AG09309 (cell line): ENCODE measurements around the gene KRT80.
A peak's percentile ranks its signal among the peaks of the same experiment; 100 is the strongest.

Experiments
- DNase-seq: peaks from one replicate; pipeline ENCODE4 v3.0.0-alpha.2; 2010; ENCODE audit warnings: low read depth
- H3K4me3 ChIP-seq: 2 replicates; pipeline ENCODE4 v1.5.1; 2011; ENCODE audit warnings: mild to moderate bottlenecking, low read depth, low read length, moderate library complexity; ENCODE audit not compliant: control insufficient read depth
- TF ChIP-seq, protein P1 (sequence below): IDR thresholded peaks from 2 replicates; pipeline ENCODE4 v1.5.1; 2011; ENCODE audit warnings: mild to moderate bottlenecking, low read depth, low read length, inconsistent platforms; ENCODE audit not compliant: insufficient read depth, control insufficient read depth; ENCODE audit errors: missing control alignments

Gene KRT80

DNA sequence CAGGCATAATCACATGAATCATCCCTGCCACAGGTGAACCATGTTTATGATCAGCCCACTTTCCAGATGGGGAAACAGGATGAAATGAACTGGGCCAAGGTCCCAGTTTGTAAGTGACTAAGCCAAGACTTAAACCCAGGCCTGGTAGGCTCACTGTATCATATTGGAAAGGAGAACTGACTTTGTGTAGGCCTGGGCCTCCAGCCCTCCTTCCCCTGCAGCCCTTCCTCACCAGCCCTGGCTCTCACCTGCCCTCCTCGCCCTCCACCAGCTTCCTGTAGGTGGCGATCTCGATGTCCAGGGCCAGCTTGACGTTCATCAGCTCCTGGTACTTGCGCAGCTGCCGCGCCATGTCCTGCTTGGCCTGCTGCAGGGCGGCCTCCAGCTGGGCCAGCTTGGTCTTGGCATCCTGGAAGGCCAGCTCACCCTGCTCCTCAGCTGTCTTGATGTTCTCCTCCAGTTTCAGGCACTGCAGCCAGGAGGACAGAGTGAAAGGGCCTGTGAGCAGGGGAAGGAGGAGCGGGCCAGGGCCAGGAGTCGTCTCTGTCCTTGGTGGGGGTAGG is 19.8 kb downstream of the KRT80 start:
- H3K4me3 ChIP-seq = no peak overlapping the region
- no peak for DNase-seq
- TF ChIP-seq, protein P1, sequence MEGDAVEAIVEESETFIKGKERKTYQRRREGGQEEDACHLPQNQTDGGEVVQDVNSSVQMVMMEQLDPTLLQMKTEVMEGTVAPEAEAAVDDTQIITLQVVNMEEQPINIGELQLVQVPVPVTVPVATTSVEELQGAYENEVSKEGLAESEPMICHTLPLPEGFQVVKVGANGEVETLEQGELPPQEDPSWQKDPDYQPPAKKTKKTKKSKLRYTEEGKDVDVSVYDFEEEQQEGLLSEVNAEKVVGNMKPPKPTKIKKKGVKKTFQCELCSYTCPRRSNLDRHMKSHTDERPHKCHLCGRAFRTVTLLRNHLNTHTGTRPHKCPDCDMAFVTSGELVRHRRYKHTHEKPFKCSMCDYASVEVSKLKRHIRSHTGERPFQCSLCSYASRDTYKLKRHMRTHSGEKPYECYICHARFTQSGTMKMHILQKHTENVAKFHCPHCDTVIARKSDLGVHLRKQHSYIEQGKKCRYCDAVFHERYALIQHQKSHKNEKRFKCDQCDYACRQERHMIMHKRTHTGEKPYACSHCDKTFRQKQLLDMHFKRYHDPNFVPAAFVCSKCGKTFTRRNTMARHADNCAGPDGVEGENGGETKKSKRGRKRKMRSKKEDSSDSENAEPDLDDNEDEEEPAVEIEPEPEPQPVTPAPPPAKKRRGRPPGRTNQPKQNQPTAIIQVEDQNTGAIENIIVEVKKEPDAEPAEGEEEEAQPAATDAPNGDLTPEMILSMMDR = peak; percentile 44

DNA sequence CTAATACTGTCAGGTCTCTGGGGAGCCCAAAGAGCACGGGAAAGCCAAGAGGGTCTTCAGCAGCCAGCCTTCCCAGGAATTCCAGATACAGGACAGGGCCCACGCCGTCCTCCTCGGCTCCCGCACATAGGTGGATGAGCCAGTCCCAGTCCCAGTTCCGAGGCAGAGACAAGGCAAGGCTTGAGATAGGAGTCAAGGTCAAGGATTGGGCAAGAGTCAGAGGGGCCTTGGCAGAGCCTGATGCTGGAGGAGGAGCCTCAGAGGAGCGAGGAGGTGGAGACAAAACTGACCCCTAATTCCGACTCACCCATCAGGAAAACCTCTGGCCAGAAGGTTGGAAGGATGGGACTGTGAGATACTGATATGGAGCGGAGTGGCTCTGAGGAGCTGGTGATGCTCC is 21.0 kb downstream of the KRT80 start:
- DNase-seq = no peak
- TF ChIP-seq, protein P1 = no peak
- no peak overlapping the region for H3K4me3 ChIP-seq

DNA sequence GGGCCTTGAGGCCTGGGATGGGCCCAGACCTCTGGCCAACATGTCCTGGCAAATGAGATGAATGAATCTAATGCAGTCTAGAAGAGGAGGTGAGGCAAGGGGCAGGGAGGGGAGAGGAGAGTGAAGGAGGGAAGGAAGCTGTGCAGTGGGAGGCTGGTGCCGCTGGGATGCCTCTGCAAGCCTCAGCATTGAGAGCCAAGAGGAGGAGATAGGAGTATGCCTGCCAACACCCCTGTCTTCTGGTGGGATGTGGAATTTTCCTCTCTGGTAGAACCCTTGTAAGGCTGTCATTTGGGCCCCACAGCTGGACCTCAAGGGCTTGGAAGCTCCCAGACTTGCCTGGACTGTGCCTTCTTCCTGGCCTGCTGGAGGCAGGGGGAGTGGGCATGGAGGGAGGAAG is 21.9 kb downstream of the KRT80 start:
- TF ChIP-seq, protein P1 = no peak
- no peak overlapping the region for H3K4me3 ChIP-seq
- no peak for DNase-seq

DNA sequence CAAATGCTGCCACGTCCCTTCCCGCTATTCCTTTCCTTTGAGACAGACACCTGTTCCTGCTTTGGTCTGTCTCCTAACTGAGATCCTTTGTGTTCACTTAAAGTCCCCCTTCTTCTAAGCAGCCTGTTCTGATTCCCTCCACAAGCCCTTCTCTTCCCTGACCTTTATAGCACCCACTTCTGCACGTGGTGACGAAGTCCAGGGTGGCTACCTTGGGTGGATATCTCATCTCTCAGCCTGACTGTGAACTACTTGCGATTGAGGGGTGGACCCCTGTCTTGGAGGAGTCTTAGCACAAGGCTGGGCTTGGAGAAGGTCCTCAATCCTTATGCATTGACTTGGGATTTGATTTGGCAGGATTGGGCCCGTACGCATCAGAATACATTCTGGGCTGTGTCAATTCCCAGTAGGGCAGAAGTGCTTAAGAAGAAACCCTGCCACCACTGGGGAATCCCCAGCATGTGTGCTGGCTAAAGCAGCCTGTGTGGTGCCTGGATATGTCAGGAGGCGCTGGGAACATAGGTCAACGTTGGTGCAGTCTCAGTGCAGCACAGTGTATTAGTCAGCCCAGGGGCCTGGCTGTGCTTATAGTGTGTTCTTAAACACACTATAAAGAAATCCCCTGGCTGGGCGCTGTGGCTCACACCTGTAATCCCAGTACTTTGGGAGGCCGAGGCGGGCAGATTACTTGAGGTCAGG is 23.6 kb downstream of the KRT80 start:
- no peak for DNase-seq
- TF ChIP-seq, protein P1 = no peak
- no peak overlapping the region for H3K4me3 ChIP-seq

DNA sequence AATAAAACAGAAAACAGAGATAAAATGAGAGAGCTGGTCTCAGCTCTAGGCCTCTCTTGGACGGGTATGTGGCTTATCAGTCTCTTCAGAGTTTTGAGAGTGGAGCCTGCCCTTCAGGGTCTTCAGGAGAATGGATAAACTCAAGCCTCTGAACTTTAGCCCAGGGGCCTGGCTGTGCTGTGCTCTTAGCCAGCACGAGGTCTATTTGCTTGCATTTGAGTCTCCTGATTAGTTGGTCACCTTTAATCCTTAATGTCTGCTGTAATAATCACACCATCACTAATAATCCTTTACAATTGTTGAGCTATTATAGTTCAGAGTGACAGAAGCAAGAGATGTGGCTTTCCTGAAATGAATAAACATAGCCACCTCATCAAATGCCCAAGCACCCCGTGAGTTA is 24.3 kb downstream of the KRT80 start:
- TF ChIP-seq, protein P1 = no peak
- no peak overlapping the region for H3K4me3 ChIP-seq

DNA sequence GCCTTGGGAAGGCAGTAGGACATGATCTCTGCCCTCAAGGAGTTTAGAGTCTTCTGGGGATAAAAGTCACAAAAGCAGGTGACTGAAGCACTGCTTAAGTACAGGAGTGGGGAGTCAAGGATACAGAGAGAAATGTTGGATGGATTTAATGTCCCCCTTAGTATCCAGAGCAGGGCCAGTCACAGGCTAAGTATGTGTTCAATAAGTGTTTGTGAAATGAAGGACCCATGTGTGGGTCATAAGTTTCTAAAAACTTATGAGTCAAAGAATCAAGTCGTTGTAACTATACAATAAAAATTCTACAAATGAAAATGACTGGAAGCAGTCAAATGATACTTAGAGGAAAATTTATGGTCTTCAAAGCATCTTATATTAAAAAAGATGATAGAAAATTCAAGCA is 25.1 kb downstream of the KRT80 start:
- H3K4me3 ChIP-seq = no peak overlapping the region
- DNase-seq = no peak
- TF ChIP-seq, protein P1 = no peak

More for the DNA sequence above, 24.3 kb downstream of the KRT80 start:
- no peak for DNase-seq
